GM12878 (cell line): ENCODE results near the gene PCDH15.

Source experiments
- CHD2 ChIP-seq: IDR thresholded peaks from 2 replicates; pipeline ENCODE4 v1.6.1; 2011; ENCODE audit warnings: low read depth, low read length, improper control_type of control experiment, borderline replicate concordance
- CHD4 ChIP-seq: fragments of 200-600 bp; sonication (generic); IDR thresholded peaks from 2 replicates; pipeline ENCODE4 v1.6.1; 2016; ENCODE audit warnings: mild to moderate bottlenecking
- EZH2 ChIP-seq: IDR thresholded peaks from 2 replicates; pipeline ENCODE4 v1.6.1; 2012; ENCODE audit warnings: low read depth, mild to moderate bottlenecking, control low read depth, inconsistent platforms, low read length, borderline replicate concordance; ENCODE audit not compliant: control insufficient read depth
- FOXK2 ChIP-seq: fragments of 450-650 bp; IDR thresholded peaks from 2 replicates; pipeline ENCODE4 v1.6.1; 2017; ENCODE audit warnings: mild to moderate bottlenecking, moderate library complexity
- NFIC ChIP-seq: IDR thresholded peaks from 2 replicates; pipeline ENCODE4 v1.6.1; 2012; ENCODE audit warnings: low read depth, mild to moderate bottlenecking, inconsistent platforms, low read length, moderate library complexity
- POLR2A ChIP-seq: IDR thresholded peaks from 2 replicates; pipeline ENCODE4 v1.6.1; 2011; ENCODE audit warnings: low read depth, mild to moderate bottlenecking, low read length
- POLR2AphosphoS5 ChIP-seq: IDR thresholded peaks from 2 replicates; pipeline ENCODE4 v1.6.1; 2011; ENCODE audit warnings: mild to moderate bottlenecking, low read length, inconsistent platforms
- SRF ChIP-seq, 2 experiments: IDR thresholded peaks; 2 replicates each; pipeline ENCODE4 v1.6.1; 2011; ENCODE audit warnings: low read depth in 2 of 2, low read length in 2 of 2, mild to moderate bottlenecking in 1 of 2, moderate library complexity in 1 of 2
- TF ChIP-seq, protein P1 (sequence below), 3 experiments: IDR thresholded peaks in 2 of 3; conservative IDR thresholded peaks in 1 of 3; 2 replicates each; pipeline ENCODE4 v1.5.1; 2011; ENCODE audit warnings: low read depth in 3 of 3, low read length in 3 of 3, mild to moderate bottlenecking in 3 of 3, control low read depth in 2 of 3, moderate library complexity in 2 of 3, inconsistent platforms in 1 of 3, mixed read lengths in 1 of 3; ENCODE audit not compliant: control insufficient read depth in 2 of 3, insufficient read depth in 1 of 3; ENCODE audit errors: extremely low read depth in 1 of 3
- TF ChIP-seq, protein P2 (sequence below): fragments of 450-650 bp; IDR thresholded peaks from 2 replicates; pipeline ENCODE4 v1.6.1; 2016; ENCODE audit warnings: mild to moderate bottlenecking, moderate library complexity, borderline replicate concordance

DNA sequence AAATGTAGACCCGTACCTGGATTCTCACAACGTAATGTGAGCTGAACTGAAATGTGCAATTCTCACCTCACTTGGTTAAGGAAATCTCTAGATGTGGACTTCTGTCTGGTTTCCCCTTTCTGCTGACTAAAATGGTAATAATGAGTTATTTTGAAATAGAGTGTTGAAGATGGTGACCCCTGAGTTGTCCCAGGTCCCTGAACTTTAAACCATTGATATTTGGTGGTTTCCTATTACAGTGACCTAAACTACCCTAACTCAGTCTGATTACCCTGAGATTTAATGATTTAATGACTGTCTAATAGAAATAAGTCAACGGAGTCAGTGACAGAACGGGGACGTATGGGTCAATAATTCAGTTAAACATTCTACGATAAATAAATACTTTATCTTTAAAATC lies 845.9 kb downstream of the PCDH15 start:
- TF ChIP-seq CHD2, result no peak
- TF ChIP-seq, protein P1, sequence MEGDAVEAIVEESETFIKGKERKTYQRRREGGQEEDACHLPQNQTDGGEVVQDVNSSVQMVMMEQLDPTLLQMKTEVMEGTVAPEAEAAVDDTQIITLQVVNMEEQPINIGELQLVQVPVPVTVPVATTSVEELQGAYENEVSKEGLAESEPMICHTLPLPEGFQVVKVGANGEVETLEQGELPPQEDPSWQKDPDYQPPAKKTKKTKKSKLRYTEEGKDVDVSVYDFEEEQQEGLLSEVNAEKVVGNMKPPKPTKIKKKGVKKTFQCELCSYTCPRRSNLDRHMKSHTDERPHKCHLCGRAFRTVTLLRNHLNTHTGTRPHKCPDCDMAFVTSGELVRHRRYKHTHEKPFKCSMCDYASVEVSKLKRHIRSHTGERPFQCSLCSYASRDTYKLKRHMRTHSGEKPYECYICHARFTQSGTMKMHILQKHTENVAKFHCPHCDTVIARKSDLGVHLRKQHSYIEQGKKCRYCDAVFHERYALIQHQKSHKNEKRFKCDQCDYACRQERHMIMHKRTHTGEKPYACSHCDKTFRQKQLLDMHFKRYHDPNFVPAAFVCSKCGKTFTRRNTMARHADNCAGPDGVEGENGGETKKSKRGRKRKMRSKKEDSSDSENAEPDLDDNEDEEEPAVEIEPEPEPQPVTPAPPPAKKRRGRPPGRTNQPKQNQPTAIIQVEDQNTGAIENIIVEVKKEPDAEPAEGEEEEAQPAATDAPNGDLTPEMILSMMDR (IDR thresholded peaks at IDR 0.05 in 2 of 3, conservative IDR thresholded peaks at IDR 0.05 in 1 of 3; ENCODE audit: control insufficient read depth in 2 of 3, extremely low read depth in 1 of 3, insufficient read depth in 1 of 3, low read depth in 3 of 3, low read length in 3 of 3), result no peak
- no peak for TF ChIP-seq FOXK2
- TF ChIP-seq, protein P2, sequence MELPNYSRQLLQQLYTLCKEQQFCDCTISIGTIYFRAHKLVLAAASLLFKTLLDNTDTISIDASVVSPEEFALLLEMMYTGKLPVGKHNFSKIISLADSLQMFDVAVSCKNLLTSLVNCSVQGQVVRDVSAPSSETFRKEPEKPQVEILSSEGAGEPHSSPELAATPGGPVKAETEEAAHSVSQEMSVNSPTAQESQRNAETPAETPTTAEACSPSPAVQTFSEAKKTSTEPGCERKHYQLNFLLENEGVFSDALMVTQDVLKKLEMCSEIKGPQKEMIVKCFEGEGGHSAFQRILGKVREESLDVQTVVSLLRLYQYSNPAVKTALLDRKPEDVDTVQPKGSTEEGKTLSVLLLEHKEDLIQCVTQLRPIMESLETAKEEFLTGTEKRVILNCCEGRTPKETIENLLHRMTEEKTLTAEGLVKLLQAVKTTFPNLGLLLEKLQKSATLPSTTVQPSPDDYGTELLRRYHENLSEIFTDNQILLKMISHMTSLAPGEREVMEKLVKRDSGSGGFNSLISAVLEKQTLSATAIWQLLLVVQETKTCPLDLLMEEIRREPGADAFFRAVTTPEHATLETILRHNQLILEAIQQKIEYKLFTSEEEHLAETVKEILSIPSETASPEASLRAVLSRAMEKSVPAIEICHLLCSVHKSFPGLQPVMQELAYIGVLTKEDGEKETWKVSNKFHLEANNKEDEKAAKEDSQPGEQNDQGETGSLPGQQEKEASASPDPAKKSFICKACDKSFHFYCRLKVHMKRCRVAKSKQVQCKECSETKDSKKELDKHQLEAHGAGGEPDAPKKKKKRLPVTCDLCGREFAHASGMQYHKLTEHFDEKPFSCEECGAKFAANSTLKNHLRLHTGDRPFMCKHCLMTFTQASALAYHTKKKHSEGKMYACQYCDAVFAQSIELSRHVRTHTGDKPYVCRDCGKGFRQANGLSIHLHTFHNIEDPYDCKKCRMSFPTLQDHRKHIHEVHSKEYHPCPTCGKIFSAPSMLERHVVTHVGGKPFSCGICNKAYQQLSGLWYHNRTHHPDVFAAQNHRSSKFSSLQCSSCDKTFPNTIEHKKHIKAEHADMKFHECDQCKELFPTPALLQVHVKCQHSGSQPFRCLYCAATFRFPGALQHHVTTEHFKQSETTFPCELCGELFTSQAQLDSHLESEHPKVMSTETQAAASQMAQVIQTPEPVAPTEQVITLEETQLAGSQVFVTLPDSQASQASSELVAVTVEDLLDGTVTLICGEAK, result no peak
- TF ChIP-seq POLR2A, result no peak
- TF ChIP-seq SRF (IDR thresholded peaks at IDR 0.05; ENCODE audit: low read depth in 2 of 2, low read length in 2 of 2), result no peak
- no peak for TF ChIP-seq CHD4
- TF ChIP-seq EZH2, result no peak
- TF ChIP-seq NFIC, result no peak
- no peak for TF ChIP-seq POLR2AphosphoS5
